ENCODE results near the gene ZNF518A. TPM values are rescaled to one million over a fixed set of nuclear protein-coding genes. Genes with fewer than 3 reads are reported as not detected.

The ZNF518A gene
- total and polyA plus RNA-seq, 9 of the 15 experiments (the other 6 are each of a cell fraction or from before 2014, with no cell fraction given): 6.3 to 30.0 (median 17.4) TPM

- TF ChIP-seq CLOCK (CRISPR knock-in tag; IDR thresholded peaks at IDR 0.05; ENCODE audit: borderline replicate concordance) (no peak), NFYB (IDR thresholded peaks at IDR 0.05; ENCODE audit: extremely low read depth, insufficient read length) (no peak), ZNF277 (CRISPR knock-in tag; IDR thresholded peaks at IDR 0.05; ENCODE audit: borderline replicate concordance) (no peak), NR3C1 (CRISPR knock-in tag; IDR thresholded peaks at IDR 0.05) (no peak), MAFF (IDR thresholded peaks at IDR 0.05; ENCODE audit: low read length) (no peak), ZNF583 (CRISPR knock-in tag; IDR thresholded peaks at IDR 0.05) (no peak), ZNF24 (IDR thresholded peaks at IDR 0.05) (peak; percentile 30; the same call in 1 of the 2 replicates), PHTF2 (CRISPR knock-in tag; IDR thresholded peaks at IDR 0.05) (no peak), ZNF766 (CRISPR knock-in tag; conservative IDR thresholded peaks at IDR 0.05) (peak; percentile 46; the same call in 1 of the 2 replicates), DIDO1 (tag; IDR thresholded peaks at IDR 0.05; ENCODE audit: low read depth) (no peak), HNRNPL (IDR thresholded peaks at IDR 0.05; ENCODE audit: low read depth, low read length) (no peak), ZNF232 (CRISPR knock-in tag; IDR thresholded peaks at IDR 0.05) (no peak), SREBF1 (IDR thresholded peaks at IDR 0.05; ENCODE audit: borderline replicate concordance, low read depth, low read length) (no peak), IRF9 (tag; IDR thresholded peaks at IDR 0.05) (no peak), ZNF639 (CRISPR knock-in tag; conservative IDR thresholded peaks at IDR 0.05 in 1 of 2, IDR thresholded peaks at IDR 0.05 in 1 of 2) (peak in 1 of 2 experiments; percentile 54; a peak in 2 of 4 replicates), E2F4 (CRISPR knock-in tag; IDR thresholded peaks at IDR 0.05; ENCODE audit: low read depth) (no peak), HOMEZ (CRISPR knock-in tag; IDR thresholded peaks at IDR 0.05) (no peak)
These were observed 5.6 kb upstream of the ZNF518A start (continued) for GRCh38 chr10:96124230-96125141.
